NCI-H128 (cell line): ENCODE results near the gene ZFP36.

Experiments
- DNase-seq: peaks from one replicate; lab custom pipeline; 2025; ENCODE audit not compliant: unreplicated experiment; lab: John Stamatoyannopoulos, UW

Gene ZFP36

GRCh38 chr19:39417463-39418181, 11.0 kb downstream of the ZFP36 start:
- no peak for DNase-seq

DNA sequence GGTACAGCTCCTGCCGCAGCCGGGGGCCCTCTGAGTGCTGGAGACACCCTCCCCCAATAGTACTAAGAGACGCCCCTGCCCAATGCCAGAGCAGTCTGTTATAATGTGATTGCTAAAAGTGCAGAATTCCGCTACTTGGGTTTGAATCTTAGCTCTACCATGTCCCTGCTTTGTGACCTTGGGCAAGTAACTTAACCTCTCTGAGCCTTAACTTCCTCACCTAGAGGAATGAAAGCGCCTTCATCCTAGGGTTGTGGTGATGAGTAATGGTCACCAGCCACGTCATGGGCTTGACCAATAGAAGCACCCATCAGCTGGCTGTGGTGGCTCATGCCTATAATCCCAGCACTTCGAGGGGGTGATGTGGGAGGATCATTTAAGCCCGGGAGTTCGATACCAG, 12.4 kb downstream of the ZFP36 start:
- DNase-seq = no peak

DNA sequence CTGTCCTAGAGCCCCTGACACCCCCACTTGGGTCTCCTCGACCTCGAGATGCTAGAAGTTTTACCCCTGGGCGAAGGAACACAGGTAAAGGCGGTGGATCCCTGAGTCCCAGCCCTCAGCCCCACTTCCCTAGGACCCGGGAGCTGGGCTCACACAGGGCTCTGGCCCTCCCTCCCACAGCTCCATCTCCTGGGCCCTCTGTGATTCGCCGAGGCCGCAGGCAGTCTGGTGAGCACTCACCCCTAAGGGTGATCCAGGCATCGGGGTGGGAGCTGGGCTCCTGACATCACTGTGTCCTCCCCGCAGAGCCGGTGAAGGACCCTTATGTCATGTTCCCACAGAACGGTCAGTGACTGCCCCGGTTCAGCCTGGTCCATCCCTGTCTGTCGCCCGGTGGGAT, 14.1 kb downstream of the ZFP36 start:
- no peak for DNase-seq

GRCh38 chr19:39422020-39422419, 15.4 kb downstream of the ZFP36 start:
- no peak for DNase-seq

DNA sequence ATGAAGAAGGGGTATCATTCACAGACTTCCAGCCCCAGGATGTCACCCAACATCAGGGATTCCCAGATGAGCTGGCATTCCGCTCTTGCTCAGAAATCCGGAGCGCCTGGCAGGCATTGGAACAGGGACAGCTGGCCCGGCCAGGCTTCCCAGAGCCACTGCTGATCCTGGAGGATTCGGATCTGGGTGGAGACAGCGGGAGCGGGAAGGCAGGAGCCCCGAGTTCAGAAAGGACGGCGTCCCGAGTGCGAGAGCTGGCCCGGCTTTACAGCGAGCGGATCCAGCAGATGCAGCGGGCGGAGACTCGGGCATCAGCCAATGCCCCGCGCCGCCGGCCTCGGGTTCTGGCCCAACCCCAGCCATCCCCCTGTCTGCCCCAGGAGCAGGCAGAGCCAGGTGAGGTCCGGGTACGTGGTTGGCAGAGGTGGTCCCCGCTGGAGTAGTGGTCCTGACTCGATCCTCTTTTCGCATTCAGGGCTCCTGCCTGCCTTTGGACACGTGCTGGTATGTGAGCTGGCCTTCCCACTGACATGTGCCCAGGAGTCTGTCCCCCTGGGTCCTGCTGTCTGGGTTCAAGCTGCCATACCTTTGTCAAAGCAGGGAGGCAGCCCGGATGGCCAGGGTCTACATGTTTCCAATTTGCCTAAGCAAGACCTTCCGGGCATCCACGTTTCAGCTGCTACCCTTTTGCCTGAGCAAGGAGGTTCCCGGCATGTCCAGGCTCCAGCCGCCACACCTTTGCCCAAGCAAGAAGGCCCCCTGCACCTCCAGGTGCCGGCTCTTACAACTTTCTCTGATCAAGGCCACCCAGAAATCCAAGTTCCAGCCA, 16.8 kb downstream of the ZFP36 start:
- DNase-seq = no peak

DNA sequence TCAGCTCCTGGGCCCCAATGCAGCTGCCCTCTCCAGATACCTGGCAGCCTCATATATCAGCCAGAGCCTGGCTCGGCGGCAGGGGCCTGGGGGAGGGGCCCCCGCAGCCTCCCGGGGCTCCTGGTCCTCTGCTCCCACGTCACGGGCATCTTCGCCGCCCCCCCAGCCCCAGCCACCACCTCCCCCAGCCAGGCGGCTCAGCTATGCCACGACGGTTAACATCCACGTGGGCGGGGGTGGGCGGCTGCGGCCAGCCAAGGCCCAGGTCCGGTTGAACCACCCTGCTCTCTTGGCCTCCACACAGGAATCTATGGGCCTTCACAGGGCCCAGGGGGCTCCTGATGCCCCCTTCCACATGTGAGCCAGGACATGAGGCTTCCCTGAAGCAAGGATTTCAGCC, 18.3 kb downstream of the ZFP36 start:
- DNase-seq = no peak

DNA sequence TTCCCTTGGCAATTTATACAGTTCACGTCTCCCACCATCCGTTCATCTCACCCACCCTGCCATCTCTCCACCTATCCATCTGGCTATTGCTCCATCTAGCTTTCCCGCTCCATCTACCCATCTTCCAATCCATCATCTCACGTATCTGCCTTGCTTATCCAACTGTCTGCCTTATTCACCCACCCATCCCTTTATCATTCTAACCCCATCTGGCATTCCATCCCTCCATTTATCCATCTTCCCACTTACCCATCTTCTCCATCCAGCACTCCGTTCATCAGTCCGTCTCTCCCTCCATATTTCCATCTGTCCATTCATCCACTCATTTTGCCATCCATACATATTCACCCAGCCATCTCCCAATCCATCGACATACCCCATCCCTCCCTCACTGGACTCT, 19.1 kb downstream of the ZFP36 start:
- DNase-seq = no peak

DNA sequence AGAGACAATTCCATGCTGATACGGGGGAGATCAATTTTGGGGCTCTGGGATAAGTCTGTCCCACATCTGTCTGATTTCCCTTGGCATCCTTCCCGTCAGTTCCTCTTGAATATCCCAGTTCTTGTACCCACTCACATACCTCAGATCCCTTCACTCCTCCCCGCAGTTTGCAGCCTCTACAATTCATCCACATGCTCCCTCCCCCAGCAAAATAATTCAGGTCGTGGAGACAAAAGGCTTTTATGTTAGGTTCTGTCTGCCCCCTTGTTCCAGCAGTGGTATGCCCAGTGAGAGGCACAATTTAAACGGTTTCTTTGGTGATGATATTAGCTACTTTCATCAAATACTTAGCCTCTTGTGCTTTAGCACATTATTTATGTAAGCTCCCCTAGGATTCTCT, 19.5 kb downstream of the ZFP36 start:
- no peak for DNase-seq

GRCh38 chr19:39427707-39428106, 21.1 kb downstream of the ZFP36 start:
- no peak for DNase-seq

DNA sequence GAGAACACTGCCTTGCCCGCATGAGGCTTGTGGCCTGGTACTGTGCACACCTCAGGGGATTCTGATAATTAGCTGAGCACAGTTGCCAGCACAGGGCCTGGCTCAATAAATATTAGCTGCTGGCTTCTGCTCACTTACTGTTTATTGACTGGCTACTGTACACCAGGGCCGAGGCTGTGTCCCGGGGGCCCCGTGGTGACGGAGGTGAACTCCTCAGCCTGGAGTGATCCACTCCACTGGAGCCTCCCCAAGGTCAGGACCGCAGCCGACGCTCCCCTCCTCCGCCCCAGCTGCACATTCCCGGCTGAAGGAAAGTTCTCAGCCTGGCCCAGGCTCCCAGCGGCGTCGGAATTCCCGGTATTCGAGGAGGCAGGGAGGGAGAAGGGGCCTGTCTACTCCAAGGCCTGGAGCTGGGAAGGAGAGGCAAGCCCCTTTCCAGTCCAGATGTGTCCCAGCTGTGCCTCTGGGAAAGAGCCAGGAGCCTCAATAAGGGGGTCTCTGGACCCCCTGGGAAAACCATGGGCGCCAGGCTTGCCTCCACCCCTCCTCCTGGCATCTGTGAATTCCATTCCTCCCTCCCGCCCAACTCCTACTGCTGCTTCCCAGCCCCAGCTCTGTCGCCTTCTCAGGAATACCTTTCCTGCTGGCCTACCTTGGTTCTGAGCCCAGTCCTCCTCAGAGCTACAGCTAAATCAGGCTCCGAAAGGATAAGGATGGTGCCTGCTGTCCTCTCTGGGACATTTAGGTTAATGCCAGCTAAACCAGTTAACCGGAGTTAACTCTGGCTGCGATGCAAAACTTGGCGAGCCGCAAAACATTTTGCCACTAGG, 21.9 kb downstream of the ZFP36 start:
- DNase-seq = no peak

DNA sequence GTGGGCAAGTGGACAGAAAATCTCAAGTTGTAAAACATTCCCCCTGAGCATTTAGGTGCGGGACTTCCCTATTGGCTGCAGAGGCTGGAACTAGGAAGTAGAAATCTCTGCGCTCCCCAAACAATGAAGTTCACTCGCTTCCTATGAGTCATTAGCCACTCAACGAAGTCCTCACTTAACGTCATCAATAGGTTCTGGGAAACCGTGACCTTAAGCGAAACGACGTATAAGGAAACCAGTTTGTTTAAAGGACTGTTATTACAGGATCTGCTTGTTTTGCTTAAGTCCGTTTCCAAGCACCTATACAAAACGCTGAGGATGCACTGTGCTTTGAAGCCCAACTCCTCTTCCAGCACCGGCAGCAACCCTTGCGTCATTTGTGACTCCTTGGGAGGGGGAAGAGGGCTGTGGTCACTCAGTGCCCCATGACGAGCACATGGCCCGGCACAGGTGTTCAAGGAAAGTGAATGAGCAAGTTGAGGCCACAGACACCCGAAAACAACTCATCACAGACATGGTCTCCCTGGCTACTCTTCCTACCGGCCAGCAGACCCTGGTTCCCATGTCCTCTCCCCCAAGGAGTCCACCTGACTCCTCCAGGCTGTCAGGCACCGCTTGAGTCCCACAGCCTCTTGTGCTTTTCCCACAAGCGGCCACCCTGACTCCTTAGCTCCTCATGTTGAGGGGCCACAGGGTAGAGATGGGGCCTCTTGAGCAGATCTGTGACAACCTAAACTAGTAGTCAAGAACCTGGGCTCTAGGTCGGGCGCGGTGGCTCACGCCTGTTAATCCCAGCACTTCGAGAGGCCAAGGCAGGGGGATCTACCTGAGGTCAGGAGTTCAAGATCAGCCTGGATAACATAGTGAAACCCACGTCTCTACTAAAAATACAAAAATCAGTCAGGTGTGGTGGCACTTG, 24.3 kb downstream of the ZFP36 start:
- no peak for DNase-seq

DNA sequence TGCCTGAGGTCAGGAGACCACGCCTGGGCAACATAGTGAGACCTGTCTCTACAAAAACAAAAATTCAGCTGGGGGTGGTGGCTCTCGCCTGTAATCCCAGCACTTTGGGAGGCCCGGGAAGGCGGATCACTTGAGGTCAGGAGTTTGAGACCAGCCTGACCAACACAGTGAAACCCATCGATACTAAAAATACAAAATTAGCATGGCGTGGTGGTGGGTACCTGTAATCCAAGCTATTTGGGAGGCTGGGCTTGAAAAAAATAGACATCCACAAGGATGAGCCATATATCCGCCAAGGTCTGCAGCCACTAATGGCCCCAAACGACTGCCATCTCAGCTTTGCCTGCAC, 26.0 kb downstream of the ZFP36 start:
- no peak for DNase-seq

DNA sequence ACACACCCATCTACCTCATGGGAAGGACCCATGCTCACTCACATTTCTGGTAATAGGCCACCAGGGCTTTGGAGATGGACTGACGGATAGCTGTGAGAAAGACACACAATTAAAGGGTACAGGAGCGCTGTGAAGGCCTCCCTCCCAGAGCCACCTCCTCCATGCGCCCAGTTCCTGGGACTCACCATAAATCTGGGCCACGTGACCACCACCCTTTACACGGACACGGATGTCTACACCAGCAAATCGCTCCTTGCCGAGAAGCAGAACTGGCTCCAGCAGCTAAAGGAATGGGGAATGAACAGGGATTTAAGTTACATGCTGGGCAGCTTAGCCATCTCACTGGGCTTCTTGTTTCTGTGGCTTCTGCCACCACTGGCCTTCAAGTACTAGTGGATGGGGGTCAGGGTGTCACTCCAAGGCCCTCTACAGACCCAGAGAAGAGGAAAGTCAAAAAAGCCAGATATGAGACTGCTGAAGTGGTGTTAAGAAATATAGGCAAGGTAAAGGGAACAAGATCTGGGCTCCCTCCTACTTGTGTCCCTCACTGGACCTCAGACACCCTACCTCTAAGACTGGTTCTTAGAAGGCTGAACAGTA, 26.9 kb downstream of the ZFP36 start:
- DNase-seq = no peak

DNA sequence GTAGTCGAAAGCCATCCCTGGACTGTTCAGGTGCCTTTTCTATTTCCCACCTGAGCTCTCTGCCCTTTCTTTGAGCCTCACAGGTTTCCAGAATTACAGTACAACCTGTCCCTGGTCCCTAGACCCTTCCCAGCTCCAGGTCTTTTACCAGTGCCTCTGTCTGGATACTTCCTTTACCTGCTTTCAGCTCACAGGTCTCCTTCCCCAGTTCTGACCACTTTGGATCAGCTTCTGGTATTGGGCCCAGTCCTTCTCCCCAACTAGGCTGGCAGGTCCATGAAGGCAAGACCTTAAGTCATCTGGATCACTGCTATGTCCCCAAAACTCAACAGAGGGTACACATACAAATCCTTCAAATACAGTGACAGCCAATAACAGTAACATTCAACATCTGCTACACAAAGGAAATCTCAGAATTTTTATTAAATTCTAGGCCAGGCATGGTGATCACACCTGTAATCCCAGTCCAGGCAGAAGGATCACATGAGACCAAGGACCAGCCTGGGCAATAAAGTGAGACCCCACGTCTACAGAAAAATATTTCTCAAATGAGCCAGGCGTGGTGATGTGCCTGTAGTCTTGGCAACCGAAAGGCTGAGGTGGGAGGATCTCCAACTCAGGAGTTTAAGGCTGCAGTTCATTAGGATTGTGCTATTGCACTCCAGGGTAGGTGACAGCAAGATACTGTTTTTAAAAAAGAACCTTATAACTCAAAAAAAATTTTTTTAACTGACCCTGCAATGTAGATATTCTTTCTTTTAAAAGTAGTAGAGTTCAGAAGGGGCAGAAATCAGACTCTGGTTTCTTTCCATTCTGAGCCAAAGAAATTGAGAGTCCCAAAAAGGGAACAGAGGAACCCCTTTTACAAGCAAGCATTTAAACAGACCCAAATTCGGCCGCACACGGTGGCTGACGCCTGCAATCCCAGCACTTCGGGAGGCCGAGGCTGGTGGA, 27.8 kb downstream of the ZFP36 start:
- no peak for DNase-seq

- DNase-seq = peak; percentile 97
Observed at GRCh38 chr19:39435499-39436349, 29.1 kb downstream of the ZFP36 start, which contains the start of gene RPS16. RPS16 (minus strand) TSS chr19:39435949; CDS start chr19:39435895, 54 bp downstream.

GRCh38 chr19:39436350-39436716, 29.7 kb downstream of the ZFP36 start:
- DNase-seq = no peak

DNA sequence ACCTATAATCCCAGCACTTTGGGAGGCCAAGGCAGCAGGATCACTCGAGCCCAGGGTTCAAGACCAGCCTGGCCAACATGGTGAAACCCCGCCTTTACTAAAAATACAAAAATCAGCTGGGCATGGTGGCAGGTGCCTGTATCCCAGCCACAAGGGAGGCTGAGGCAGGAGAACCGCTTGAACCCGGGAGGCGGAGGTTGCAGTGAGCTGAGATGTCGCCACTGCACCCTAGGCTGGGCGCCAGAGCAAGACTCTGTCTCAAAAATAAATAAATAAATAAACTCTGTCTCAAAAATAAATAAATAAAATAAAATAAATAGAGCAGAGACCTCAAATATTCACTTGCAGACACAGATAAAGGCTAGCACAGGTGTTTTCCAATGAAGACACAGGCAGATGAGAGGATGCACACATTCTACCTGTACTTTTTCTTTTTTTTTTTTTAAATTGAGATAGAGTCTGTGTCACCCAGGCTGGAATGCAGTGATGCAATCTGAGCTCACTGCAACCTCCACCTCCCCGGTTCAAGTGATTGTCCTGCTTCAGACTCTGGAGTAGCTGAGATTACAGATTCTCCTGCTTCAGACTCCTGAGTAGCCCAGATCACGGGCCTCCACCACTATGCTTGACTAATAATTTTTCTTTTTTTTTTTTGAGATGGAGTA, 31.8 kb downstream of the ZFP36 start:
- DNase-seq = no peak
